Colonic mucosa (tissue), 4 donors: ENCODE data around the gene AFAP1L2. TPM values are rescaled to one million over a fixed set of nuclear protein-coding genes. Genes with fewer than 3 reads are reported as not detected.

Source experiments
- DNase-seq: peaks from one replicate; pipeline ENCODE4 v3.0.0-alpha.2; 2020
- H3K27ac ChIP-seq: fragments of 200-600 bp; one replicate; pipeline ENCODE4 v1.8.0; 2021
- H3K27me3 ChIP-seq: fragments of 200-600 bp; one replicate; pipeline ENCODE4 v1.8.0; 2021
- H3K36me3 ChIP-seq: fragments of 200-600 bp; one replicate; pipeline ENCODE4 v1.8.0; 2021
- H3K4me1 ChIP-seq: fragments of 200-600 bp; one replicate; pipeline ENCODE4 v1.8.0; 2021; ENCODE audit warnings: mild to moderate bottlenecking
- H3K4me3 ChIP-seq: fragments of 200-600 bp; one replicate; pipeline ENCODE4 v1.8.0; 2021
- H3K9ac ChIP-seq, 2 donors: one replicate each; pipeline ENCODE4 v1.7.0; 2013; ENCODE audit warnings: control low read depth in 2 of 2, low read depth in 2 of 2, low read length in 2 of 2
- H3K9me3 ChIP-seq: fragments of 200-600 bp; one replicate; pipeline ENCODE4 v1.8.0; 2021
- intact Hi-C: fragments of 100-400 bp; cut with DNase I; formaldehyde crosslinking; loops from one replicate; pipeline ENCODE4 v1.14.1; 2022
- total RNA-seq, 2 donors: library from RNA; stranded (reverse); fragmentation: NEBNext Ultra II Directional in 1 of 2; extraction: Animal tissue kit (Norgen Biotek cat#: 25700) in 1 of 2; gene quantifications; one replicate each; pipeline ENCODE4 v1.2.1, GENCODE V29; 2021
- TF ChIP-seq, protein P1 (sequence below): fragments of 200-600 bp; IDR thresholded peaks from one replicate; pipeline ENCODE4 v1.8.0; 2022; ENCODE audit warnings: antibody characterized with exemption, mild to moderate bottlenecking
- donor health status: healthy.
- donor health status: DM: no; HTN: no; CAD: no.
- donor health status: DM: no; HTN: no; CAD: no.

AFAP1L2 gene
- total RNA-seq, 2 donors from 2014 or later: 7.9 to 13.7 TPM

DNA sequence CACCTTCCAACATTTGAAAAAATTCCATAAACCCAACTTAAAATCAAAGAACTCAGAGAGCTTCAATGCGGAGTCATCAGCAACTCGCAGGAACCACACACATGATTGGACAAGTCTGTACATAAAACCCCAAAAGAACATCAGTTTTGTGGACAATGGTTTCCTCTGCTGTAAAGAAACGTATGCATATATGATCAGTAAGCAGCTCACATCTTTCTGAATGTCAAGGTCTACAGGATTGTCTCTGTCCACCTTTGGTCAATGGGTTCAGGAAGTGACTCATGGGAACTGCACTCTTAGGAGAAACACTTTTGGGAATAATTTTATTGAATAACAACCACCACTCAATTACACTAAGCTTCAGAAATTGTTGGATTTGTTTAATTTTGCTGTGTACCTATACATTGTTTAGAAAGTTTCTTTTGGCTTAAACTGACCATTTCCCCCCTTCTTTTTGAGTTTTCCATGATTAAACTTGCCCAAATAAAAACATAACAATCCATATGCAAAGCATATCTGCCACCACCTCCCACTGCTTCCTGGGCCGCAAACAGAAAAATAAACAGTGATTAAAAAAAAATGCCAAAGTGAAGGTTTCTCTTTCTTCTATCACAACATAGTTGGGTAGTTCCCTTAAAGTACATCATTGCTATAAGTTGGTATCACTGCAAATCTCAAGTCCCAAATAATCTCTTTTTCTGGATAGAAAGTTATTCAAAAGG, 27.3 kb upstream of the AFAP1L2 start:
- no peak for DNase-seq
- no peaks in the 10 kb centered on the region for H3K27me3 ChIP-seq
- TF ChIP-seq, protein P1, sequence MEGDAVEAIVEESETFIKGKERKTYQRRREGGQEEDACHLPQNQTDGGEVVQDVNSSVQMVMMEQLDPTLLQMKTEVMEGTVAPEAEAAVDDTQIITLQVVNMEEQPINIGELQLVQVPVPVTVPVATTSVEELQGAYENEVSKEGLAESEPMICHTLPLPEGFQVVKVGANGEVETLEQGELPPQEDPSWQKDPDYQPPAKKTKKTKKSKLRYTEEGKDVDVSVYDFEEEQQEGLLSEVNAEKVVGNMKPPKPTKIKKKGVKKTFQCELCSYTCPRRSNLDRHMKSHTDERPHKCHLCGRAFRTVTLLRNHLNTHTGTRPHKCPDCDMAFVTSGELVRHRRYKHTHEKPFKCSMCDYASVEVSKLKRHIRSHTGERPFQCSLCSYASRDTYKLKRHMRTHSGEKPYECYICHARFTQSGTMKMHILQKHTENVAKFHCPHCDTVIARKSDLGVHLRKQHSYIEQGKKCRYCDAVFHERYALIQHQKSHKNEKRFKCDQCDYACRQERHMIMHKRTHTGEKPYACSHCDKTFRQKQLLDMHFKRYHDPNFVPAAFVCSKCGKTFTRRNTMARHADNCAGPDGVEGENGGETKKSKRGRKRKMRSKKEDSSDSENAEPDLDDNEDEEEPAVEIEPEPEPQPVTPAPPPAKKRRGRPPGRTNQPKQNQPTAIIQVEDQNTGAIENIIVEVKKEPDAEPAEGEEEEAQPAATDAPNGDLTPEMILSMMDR: no peak
- no peaks in the 10 kb centered on the region for H3K9me3 ChIP-seq
- no peak overlapping the region for H3K4me3 ChIP-seq
- H3K9ac ChIP-seq: no peak overlapping the region
- no peaks in the 10 kb centered on the region for H3K36me3 ChIP-seq
- intact Hi-C loops: no loop called here
- no peak overlapping the region for H3K27ac ChIP-seq
- no peaks in the 10 kb centered on the region for H3K4me1 ChIP-seq

GRCh38 chr10:114430688-114431413, 26.5 kb upstream of the AFAP1L2 start:
- H3K4me3 ChIP-seq: no peak overlapping the region
- intact Hi-C loops: no loop called here
- TF ChIP-seq, protein P1: no peak
- no peak overlapping the region for H3K9ac ChIP-seq
- no peaks in the 10 kb centered on the region for H3K9me3 ChIP-seq
- H3K27ac ChIP-seq: no peak overlapping the region
- H3K4me1 ChIP-seq: no peaks in the 10 kb centered on the region
- DNase-seq: no peak
- H3K27me3 ChIP-seq: no peaks in the 10 kb centered on the region
- H3K36me3 ChIP-seq: no peaks in the 10 kb centered on the region

- TF ChIP-seq, protein P1: no peak
- no peak for DNase-seq
- Histone ChIP-seq H3K27me3 (no peaks in the 10 kb centered on the region), H3K27ac (no peak overlapping the region), H3K4me1 (no peaks in the 10 kb centered on the region), H3K4me3 (no peak overlapping the region), H3K9ac (no peak overlapping the region), H3K9me3 (no peaks in the 10 kb centered on the region), H3K36me3 (no peaks in the 10 kb centered on the region)
- intact Hi-C loops: no loop called here
Observed at GRCh38 chr10:114429581-114430335, 25.5 kb upstream of the AFAP1L2 start.

DNA sequence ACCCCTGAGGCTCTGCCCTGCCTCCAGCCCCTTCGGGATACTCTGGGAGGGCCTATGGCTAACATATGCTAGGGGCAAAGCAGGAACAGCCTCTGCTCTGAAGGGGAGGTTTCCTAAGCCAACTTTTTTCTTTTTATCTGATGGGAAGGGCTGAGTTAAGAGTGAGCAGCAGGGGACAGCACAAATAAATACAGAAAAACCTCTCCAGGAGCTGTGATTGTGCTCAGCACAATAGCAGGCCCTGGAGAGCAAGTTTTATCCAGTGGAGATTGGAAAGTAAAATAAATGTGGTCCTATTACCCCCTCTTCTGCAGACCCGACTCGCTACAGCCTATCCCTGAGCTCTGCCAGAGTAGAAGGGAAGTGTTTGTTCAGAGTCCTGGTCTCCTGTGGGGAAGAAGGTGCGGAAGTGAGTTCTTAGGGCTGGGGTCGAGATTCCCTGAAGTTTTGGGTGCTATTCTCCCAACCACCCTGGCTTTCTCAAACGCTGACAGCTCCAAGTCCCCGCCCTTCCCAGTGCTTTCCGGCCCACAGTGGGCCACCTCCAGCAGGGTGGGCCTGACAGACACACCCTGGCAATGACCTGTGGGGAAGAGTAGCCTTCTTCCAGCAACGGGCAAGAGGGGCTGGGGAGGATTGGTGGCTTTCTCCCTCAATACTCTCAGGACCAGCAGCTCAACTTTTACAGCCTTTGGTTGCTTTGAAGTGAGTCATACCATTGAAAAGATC, 23.0 kb upstream of the AFAP1L2 start:
- no peak overlapping the region for H3K4me3 ChIP-seq
- no peaks in the 10 kb centered on the region for H3K4me1 ChIP-seq
- no peaks in the 10 kb centered on the region for H3K36me3 ChIP-seq
- no peak for DNase-seq
- H3K9ac ChIP-seq: no peak overlapping the region
- no peak overlapping the region for H3K27ac ChIP-seq
- no peaks in the 10 kb centered on the region for H3K9me3 ChIP-seq
- intact Hi-C loops: no loop called here
- no peaks in the 10 kb centered on the region for H3K27me3 ChIP-seq
- TF ChIP-seq, protein P1: no peak

DNA sequence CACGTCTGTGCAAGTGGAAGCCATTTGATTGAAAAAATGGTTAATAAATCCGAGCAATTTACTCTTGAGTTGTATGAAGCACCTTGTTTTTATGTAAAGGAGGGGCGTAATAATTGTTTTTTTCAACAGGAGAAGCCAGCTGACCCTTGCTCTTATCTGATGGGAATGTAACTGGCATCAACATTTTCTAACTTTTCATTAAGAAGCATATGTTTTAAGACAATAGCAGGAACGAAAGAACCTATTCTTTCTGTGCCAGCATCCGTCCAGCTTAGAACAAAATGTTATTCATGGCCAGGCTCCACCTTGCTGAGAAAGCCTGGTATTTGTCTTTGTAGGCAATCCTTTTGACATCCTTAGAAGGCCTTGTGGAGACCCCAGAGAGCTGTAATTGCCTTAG, 22.2 kb upstream of the AFAP1L2 start:
- intact Hi-C loops: no loop called here

More for the DNA sequence above, 22.2 kb upstream of the AFAP1L2 start:
- no peaks in the 10 kb centered on the region for H3K9me3 ChIP-seq
- no peak for DNase-seq
- no peak overlapping the region for H3K9ac ChIP-seq
- no peaks in the 10 kb centered on the region for H3K4me1 ChIP-seq
- H3K27ac ChIP-seq: no peak overlapping the region
- H3K27me3 ChIP-seq: no peaks in the 10 kb centered on the region
- TF ChIP-seq, protein P1: no peak
- H3K4me3 ChIP-seq: no peak overlapping the region
- no peaks in the 10 kb centered on the region for H3K36me3 ChIP-seq
